ENCODE measurements around the gene INPP5A. TPM values are rescaled to one million over a fixed set of nuclear protein-coding genes. Genes with fewer than 3 reads are reported as not detected.

INPP5A gene
- total RNA-seq, 1 experiment from 2014 or later, result 44.5 TPM

DNA sequence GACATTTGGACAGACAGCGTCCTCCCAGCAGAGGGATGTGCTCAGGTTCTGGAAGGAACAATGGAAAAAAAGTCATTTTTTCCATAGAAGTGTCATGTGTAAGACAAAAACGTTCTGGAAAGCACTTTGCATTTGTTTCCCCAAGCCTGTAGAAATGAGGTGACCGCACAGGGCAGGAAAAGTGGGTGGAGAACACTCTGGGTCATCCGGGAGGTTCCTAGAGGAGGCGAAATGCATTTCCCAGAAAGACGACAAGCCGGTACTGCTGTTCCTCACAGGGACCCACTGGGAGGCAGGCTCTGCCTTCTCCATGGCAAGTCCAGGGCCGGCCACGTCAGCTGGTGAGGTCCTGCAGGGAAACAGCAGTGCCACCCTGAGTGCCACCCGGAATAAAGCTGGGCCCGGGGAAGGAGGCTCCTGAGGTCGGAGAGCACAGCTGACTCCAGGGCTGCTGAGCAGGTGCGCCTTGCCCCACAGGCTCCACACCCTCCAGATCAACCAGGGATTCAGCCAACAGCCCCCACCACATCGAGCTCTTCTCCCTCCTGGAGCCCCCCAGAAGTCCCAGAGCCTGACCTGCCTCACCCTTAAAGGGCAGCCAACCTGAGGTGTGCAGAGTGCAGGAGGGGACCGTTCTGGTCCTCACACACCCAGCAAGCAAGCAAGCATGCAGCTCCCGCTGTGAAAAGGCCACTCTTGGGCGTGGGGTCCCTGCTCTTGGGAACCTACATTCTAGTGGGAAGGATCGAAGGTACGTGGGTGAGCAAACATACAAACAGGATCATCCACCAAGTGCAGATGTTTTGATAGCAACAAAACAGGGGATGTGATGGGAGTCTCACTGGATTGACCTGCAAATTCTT is 28.8 kb upstream of the INPP5A start:
- H3K27ac Mint-ChIP-seq (ENCODE audit: unreplicated experiment), result no peak overlapping the region
- no peaks in the 10 kb centered on the region for H3K27me3 Mint-ChIP-seq (ENCODE audit: insufficient read depth, unreplicated experiment)

DNA sequence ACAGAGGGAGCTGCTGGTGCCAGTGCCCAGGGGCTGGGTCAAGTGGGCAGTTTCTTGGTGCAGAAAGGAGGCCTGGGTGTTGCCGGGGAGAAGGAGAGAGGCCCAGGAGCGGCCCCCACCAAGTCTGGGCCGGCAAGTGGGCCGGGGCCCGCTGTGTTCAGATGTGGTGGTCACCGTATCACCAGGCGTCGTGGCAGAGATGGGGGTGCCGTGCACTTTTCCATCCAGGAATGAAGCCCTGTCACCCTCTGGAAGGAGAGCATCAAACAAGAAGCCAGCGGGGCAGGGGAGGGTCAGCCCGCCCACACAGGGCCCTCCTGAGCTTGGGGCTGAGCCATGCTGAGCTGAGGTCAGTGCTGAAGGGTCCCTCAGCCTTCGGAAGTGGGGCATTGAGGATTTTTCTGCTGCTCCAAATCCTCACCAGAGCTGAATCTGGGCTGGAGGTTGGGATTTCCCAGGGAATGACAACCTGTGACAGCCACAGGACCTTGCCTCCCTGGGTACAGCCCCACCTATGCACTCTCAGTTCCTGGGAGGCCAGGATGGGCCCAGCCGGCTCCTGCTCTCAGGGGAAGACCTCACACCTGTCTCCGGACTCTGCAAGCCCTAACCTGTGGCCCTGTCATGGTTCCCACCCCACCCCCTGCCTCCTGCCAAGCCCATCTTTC is 27.9 kb upstream of the INPP5A start:
- Histone ChIP-seq H3K4me3 (ENCODE audit: low read depth, low read length) (no peak overlapping the region), H3K27me3 (replicated peaks; ENCODE audit: control insufficient read depth, insufficient read depth, low read length) (no peaks in the 10 kb centered on the region), H3K4me1 (no peaks in the 10 kb centered on the region), H3K9me3 (peaks cover 11% of the 10 kb centered on the region), H3K36me3 (ENCODE audit: control insufficient read depth, insufficient read depth, low read length) (no peaks in the 10 kb centered on the region)
- TF ChIP-seq CTCF (IDR thresholded peaks at IDR 0.05; ENCODE audit: insufficient read depth in 1 of 2, low read depth in 1 of 2, low read length in 1 of 2, severe bottlenecking in 1 of 2, unreplicated experiment in 1 of 2), result no peak
- intact Hi-C loops (cut with micrococcal nuclease; ENCODE audit: unreplicated experiment), result no loop called here
- ChIA-PET CTCF (no interaction called here), POLR2A (no interaction called here)
- Mint-ChIP-seq H3K9me3 (ENCODE audit: unreplicated experiment) (no peaks in the 10 kb centered on the region), H3K27ac (ENCODE audit: unreplicated experiment) (no peak overlapping the region), H3K4me1 (ENCODE audit: low read depth, unreplicated experiment) (no peaks in the 10 kb centered on the region), H3K4me3 (ENCODE audit: unreplicated experiment) (no peak overlapping the region), H3K36me3 (ENCODE audit: insufficient read depth, unreplicated experiment) (no peaks in the 10 kb centered on the region), H3K27me3 (ENCODE audit: insufficient read depth, unreplicated experiment) (no peaks in the 10 kb centered on the region)
- no TSS peak for BruUV-seq (replicated peaks)
- peak in 1 of 2 experiments; percentile 16 for DNase-seq

More for the DNA sequence above, 28.8 kb upstream of the INPP5A start:
- no peaks in the 10 kb centered on the region for H3K4me1 Mint-ChIP-seq (ENCODE audit: low read depth, unreplicated experiment)
- no TSS peak for BruUV-seq (replicated peaks)
- H3K36me3 Mint-ChIP-seq (ENCODE audit: insufficient read depth, unreplicated experiment), result no peaks in the 10 kb centered on the region
- Histone ChIP-seq H3K36me3 (ENCODE audit: control insufficient read depth, insufficient read depth, low read length) (no peaks in the 10 kb centered on the region), H3K4me3 (ENCODE audit: low read depth, low read length) (no peak overlapping the region), H3K27me3 (replicated peaks; ENCODE audit: control insufficient read depth, insufficient read depth, low read length) (no peaks in the 10 kb centered on the region), H3K4me1 (no peaks in the 10 kb centered on the region), H3K9me3 (peaks cover 11% of the 10 kb centered on the region)
- ChIA-PET POLR2A (no interaction called here), CTCF (no interaction called here)
- intact Hi-C loops (cut with micrococcal nuclease; ENCODE audit: unreplicated experiment), result no loop called here
- no peak overlapping the region for H3K4me3 Mint-ChIP-seq (ENCODE audit: unreplicated experiment)
- TF ChIP-seq CTCF (IDR thresholded peaks at IDR 0.05; ENCODE audit: insufficient read depth in 1 of 2, low read depth in 1 of 2, low read length in 1 of 2, severe bottlenecking in 1 of 2, unreplicated experiment in 1 of 2), result no peak
- DNase-seq, result peak in 1 of 2 experiments; percentile 35
- no peaks in the 10 kb centered on the region for H3K9me3 Mint-ChIP-seq (ENCODE audit: unreplicated experiment)

- BruUV-seq (replicated peaks), result no TSS peak
- TF ChIP-seq CTCF (IDR thresholded peaks at IDR 0.05; ENCODE audit: insufficient read depth in 1 of 2, low read depth in 1 of 2, low read length in 1 of 2, severe bottlenecking in 1 of 2, unreplicated experiment in 1 of 2), result no peak
- Histone ChIP-seq H3K36me3 (ENCODE audit: control insufficient read depth, insufficient read depth, low read length) (no peaks in the 10 kb centered on the region), H3K4me1 (no peaks in the 10 kb centered on the region), H3K4me3 (ENCODE audit: low read depth, low read length) (no peak overlapping the region), H3K9me3 (peaks cover 11% of the 10 kb centered on the region), H3K27me3 (replicated peaks; ENCODE audit: control insufficient read depth, insufficient read depth, low read length) (no peaks in the 10 kb centered on the region)
- Mint-ChIP-seq H3K4me3 (ENCODE audit: unreplicated experiment) (no peak overlapping the region), H3K4me1 (ENCODE audit: low read depth, unreplicated experiment) (no peaks in the 10 kb centered on the region), H3K36me3 (ENCODE audit: insufficient read depth, unreplicated experiment) (no peaks in the 10 kb centered on the region), H3K27ac (ENCODE audit: unreplicated experiment) (no peak overlapping the region), H3K9me3 (ENCODE audit: unreplicated experiment) (no peaks in the 10 kb centered on the region), H3K27me3 (ENCODE audit: insufficient read depth, unreplicated experiment) (no peaks in the 10 kb centered on the region)
- peak in 1 of 2 experiments; percentile 25 for DNase-seq
- ChIA-PET CTCF (no interaction called here), POLR2A (no interaction called here)
- intact Hi-C loops (cut with micrococcal nuclease; ENCODE audit: unreplicated experiment), result no loop called here
These were observed 27.4 kb upstream of the INPP5A start for GRCh38 chr10:132510174-132510611.
